HK-2 (cell line): ENCODE data around the gene KRTAP10-4.
"Not testable (repeated sequence)": the region's sequence is repeated elsewhere in the genome, so short reads cannot be mapped to it uniquely, and the experiment has no call there.

Source experiments
- DNase-seq: peaks from one replicate; pipeline ENCODE4 v3.0.0-alpha.2; 2018; ENCODE audit not compliant: unreplicated experiment

Gene KRTAP10-4

DNA sequence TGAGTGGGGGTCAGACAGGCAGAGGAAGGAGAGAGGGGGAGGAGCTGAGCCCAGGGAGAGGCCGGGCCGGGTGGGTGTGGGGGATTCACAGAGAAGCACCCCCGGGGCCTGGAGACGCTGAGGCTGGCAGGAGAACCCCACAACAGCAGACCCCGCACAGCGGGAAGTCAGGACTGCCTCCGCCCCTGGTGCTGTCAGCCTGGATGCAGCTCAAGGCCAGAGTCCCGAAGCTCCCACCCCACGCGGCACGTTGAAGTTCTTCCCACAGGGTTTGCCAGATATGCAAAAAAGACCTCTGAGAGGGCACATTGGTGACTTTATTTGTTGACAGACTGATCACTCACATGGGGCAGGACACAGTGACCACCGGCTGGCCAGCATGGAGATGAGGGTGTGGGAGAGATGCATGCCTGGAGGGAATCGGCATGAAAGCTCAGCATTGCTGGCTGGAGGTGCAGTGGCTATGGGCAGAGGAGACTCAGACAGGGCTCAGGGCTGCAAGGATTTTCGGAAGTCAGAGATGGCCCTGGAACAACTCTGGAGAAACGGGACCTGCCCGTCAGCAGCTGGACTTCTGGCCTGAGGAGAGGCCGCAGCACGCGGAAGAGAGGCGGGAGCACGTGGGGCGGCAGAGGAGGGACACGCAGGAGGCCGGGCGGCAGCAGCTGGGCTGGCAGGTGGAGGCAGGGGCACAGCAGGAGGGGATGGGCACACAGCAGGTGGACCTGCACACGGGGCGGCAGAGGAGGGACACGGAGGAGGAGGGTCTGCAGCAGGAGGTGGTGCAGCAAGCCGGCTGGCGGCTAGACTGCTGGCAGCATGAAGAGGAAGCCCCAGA is 15.8 kb upstream of the KRTAP10-4 start:
- DNase-seq, result no peak

DNA sequence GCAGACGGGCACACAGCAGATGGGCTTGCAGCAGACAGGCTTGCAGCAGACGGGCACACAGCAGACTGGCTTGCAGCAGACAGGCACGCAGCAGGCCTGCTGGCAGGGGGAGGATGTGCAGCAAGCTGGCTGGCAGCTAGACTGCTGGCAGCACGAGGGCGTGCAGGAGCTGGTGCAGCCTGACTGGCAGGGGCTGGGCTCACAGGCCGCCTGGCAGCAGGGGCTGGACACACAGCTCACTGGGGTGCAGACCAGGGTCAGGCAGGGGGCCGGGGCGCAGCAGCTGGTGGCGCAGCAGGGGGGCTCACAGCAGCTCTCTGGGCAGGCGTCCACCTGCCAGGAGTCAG is 15.2 kb upstream of the KRTAP10-4 start:
- not testable (repeated sequence) for DNase-seq

DNA sequence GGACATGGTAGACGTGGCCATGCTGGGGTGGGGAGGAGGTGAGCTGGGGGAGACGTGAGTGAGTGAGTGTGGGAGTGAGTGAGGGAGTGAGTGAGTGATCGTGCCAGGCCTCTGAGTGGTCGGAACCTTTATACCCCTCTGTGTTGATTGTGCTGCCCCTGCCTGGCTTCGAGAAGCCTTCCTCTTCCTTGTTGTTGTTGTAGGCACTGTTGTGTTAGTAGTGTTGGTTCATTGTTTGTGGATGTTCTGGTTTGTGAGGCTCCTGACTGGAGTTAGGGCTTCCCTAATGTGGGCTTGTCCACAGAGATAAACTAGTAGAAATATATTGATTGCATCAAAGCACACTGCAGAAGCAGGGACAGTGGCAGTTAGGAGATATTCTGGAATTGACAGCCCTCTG is 14.8 kb upstream of the KRTAP10-4 start, which contains the start of gene KRTAP10-3:
Gene KRTAP10-3 (minus strand): TSS at position 101 of the 400 bp plus-strand sequence. CDS start 80 bp downstream, at position 21.
- no peak for DNase-seq

DNA sequence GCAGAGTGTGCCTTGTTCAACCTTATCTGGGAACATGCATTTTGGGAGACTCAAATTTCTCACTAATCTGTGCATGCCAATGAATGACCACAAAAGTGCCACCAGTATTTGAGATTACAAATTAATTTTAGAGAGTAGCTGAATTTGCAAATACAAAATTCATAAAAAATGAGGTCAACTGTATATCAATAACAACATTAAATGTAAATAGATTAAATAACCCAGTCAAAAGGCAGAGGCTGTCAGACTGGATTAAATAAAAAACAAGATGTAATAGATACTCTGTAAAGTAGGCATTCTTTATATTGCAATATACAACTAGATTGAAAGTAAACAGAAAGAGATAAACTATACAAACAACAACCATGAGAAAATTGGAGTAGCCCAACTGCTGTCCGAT is 9.4 kb upstream of the KRTAP10-4 start:
- DNase-seq, result no peak

DNA sequence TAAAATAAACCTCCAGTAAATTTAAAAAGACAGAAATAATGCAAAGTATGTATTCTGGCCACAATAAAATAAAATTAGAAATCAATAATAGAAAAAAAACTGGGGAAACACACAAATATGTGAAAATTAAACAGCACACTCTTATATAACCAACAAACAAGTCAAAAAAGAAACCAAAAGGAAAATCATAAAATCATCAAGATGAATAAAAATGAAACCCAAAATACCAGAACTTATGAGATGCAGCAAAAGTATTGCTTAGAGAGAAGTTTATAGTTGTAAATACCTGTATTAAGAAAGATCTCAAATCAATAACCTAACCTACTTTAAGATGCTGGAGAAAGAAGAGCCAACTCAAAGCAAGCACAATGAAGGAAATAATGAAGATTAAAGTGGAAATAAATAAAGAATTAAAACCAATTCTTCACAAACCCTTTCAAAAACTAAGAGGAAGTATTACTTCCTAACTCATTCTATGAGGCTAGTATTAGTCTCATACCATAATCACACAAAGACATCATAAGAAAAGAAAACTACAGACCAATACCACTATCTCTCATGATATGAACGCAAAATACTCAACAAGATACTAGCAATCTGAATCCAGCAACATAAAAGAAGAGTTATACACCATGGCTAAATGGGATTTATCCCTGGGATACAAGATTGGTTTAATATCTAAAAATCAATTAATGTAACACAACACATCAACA is 8.5 kb upstream of the KRTAP10-4 start:
- no peak for DNase-seq

DNA sequence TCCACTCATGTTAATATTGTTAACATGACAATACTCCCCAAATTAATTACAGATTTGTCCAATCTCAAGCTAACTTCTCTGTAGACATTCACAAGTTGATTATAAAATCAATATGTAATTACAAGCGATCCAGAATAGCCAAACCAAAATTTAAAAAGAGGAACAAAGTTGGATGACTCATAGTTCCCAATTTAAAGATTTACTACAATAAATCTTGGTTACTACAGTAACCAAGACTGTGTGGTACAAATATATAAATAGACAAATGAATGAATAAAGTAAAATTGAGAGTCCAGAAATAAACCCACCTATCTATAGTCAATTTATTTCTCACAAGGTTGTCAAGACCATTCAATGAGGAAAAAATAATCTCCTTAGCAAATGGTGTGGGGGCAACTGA is 7.1 kb upstream of the KRTAP10-4 start:
- no peak for DNase-seq

DNA sequence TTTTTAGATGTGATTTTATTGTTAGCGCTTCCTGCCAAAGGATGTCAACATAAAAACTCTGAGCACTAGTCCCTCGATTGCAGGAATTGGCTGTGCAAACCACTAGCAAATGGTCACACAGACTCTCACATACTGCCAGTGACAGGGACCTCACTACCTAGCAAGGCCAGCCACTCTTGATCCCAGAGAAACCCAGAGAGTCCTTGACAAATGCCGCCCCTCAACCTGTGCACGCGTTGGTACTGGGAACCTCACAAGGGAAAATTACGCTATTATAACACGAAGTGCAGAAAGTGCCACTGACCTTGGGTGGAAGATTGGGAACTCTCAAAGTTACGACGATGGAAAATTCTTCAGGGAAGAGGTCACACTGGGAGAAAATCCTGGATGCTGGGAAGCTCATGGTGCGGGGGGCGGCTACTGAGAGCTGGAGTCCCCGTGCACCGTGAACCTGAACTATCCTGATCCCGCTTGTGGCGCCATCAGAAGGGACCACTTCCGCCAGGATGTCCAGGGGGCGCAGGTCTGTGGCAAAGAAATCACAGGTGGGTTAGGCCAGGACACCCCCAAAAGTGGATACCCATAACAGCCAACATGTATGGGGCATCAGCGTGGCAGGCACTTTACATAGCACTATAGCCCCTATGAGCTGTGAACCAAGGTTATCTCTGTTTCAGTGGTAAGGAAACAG is 5.9 kb upstream of the KRTAP10-4 start:
- no peak for DNase-seq

DNA sequence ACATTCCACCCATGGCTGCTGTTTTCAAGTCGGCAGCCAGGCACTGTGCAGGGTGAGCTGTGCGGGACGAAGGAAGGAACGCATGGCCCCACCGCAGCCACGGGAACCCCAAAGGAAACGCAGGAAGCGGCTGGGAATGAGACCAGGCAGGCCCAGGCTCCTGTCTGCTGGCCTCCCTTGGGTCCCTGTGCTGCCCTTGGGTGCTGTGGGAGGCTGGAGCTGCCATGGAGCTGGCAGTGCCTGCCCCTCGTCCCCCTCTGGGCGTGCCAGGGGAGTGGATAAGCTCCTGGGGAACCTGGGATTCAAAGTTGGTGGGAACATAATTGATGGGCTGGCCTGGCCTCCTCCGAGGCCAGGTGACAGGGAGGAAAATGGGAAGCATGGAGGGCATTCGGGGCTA is 5.3 kb upstream of the KRTAP10-4 start:
- DNase-seq, result no peak

DNA sequence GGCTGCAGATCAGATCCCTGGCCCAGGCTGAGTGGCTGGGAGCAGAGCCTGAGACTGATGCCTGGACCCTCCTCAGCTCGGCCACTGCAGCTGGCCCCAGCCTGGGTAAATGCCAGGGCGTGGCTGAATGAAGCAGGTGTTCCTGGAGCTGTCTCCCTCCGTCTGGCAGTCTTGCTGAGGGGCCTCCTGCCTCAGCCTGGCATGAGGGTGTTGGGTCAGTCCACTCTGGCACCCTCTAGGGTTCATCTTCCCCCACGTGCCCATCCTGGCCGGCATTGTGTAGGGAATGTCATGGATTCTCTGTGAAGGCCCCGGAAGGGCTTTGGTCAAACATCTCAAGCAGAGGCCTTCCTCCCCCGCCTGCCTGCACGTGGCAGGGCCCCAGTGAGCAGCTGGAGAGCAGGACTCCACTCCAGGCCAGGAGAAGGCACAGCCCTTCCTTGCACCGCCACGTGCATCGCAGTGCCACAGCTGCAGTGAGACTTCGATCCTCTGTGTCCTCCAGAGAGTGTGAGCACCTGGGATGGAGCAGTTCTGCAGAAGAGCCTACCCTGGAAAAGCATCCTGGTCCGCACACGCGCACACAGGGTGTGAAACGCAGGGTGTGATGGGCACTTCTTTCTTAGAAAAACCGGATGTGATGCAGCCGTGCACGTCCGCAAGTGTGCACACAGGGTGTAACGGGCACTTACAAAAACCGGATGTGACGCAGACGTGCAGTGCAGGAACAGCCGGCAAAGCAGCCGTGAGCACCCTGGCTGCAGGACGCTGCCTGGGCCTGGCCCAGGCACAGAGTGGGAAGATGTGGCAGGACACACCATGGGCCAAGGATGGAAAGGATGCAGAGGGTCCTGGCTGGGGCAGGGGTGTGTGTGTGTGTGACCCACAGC is 4.6 kb upstream of the KRTAP10-4 start:
- no peak for DNase-seq

DNA sequence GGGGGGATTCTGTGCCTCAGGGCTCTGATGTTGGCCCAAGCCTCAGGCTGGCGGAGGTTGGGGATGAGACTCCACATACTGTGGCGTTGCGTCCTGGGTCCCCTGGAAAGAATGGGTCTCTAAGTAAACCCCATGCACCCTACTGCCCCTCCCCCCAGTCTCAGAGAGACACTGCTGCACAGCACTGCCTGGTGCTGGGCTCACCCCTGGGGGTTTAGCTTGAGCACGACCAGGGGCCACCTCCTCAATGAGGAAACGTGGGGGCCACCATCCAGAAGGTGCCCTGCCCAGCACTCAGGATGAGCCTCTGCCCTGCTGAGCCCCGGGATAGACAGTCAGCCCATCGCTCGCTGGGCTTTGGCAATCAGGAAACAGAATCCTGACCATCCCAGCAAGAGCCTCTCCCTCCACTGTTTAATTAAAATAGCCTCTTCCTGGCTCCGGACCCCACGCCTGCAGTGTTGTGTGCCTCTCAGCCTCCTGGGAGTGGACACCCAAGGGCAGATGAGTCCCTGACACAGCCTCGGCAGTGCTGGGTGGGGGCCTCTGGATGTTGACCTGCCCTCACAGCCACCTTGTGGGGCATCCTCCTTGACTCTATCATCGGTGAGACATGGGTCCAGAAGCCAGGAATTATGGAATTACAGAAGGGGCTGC is 3.5 kb upstream of the KRTAP10-4 start:
- DNase-seq, result no peak

DNA sequence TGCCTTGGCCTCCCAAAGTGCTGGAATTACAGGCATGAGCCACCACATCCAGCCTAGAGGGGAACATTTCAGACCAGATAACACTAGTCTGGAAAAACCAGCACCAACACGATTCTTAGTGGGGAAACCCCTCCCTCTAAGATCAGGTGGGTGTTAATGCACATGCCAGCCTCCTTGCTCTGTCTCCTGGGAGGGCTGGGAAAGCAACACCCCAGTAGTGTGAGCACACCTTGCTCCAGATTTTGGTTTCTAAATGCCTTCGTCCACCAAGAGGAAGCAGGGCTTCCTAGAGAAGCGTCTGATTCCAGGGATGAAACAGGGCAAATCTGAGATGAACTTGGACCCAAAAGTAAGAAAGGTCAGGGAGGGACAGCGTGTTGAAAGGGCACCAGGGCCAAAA is 2.2 kb upstream of the KRTAP10-4 start:
- no peak for DNase-seq

DNA sequence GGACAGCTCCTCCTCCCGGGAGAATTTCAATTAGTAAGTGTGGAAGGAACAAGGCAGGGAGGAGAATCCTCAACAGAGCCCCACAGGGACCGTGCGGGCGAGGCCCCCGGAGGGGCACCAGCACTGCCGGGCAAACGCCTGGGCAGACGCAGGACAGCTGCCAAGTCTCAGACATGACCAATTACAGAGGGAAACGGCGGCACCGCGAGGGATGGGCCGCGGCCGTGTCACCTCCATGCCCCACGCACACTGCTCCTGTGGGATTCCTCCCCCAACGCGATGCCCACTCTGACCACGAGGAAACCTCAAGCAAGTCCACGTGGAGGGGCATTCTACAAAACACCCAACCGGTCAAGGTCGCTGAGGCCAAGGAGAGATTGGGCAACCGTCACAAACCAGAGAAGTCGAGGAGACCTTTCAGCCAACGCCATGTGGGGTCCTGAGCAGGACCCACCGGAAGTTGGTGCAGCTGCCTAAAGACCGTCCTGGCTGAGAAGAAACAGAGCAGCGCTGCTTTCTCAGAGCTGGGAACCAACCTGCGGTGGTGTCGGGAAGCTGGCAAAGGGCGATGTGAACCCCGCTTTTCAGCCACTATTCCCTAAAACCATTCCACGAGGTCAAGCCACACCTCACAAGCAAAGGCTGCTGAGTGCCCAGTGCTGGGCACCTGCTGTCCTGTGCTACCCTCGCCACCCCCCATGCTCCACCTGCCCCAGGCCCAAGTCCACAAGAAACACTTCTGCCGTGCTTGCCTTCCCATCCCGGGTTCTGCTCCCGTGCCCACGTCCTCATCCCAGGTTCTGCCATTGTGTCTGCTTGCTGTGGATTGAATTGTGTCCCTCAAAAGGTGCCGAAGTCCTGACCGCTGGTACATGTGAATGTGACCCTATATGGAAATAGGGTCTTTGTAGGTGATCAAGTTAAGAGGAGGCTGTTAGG is 1.4 kb upstream of the KRTAP10-4 start:
- DNase-seq, result no peak

DNA sequence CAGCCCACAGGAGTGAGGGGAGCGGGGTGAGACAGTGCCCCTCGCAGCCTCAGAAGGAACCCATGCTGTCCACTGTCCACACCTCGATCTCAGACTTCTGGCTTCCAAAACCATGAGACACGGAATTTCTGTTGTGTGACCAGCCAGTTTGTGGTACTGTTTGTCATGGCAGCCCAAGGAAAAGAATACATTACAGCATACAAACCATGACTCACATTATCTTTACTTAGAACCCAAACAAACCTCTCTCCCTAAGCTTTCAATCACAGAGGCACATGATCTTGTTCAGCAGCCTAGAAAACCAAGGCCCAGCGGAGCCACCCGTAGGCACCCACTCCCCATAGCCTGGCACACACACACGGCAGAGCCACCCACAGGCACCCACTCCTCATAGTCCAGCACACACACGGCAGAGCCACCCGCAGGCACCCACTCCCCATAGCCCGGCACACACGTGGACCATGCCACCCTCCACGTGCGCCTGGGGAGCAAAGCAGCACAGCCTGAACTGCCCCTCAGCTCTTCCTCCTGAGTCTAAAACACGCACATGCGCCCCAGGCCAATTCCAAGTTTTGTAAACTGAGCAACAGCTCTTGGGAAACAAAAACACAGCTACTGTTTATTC is 458 bp upstream of the KRTAP10-4 start:
- DNase-seq, result no peak

DNA sequence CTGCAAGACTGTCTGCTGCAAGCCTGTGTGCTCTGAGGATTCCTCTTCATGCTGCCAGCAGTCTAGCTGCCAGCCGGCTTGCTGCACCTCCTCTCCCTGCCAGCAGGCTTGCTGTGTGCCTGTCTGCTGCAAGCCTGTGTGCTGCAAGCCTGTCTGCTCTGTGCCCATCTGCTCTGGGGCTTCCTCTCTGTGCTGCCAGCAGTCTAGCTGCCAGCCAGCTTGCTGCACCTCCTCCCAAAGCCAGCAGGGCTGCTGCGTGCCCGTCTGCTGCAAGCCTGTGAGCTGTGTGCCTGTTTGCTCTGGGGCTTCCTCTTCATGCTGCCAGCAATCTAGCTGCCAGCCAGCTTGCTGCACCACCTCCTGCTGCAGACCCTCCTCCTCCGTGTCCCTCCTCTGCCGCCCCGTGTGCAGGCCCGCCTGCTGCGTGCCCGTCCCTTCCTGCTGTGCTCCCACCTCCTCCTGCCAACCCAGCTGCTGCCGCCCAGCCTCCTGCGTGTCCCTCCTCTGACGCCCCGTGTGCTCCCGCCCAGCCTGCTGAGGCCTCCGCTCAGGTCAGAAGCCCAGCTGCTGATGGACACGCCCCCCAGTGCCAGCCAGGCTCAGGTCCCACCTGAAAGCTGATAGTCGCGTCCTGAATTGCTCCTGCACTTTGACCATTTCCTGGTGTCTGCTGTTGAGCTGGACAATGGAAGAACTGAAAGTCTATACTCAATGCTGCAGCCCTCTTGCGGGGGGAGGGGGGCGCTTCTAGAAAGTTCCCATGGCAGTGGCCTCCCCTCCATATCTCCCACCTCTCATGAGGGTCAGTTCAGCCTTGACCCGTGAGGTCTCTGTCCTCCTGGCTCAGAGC is 1.2 kb downstream of the KRTAP10-4 start:
- no peak for DNase-seq

DNA sequence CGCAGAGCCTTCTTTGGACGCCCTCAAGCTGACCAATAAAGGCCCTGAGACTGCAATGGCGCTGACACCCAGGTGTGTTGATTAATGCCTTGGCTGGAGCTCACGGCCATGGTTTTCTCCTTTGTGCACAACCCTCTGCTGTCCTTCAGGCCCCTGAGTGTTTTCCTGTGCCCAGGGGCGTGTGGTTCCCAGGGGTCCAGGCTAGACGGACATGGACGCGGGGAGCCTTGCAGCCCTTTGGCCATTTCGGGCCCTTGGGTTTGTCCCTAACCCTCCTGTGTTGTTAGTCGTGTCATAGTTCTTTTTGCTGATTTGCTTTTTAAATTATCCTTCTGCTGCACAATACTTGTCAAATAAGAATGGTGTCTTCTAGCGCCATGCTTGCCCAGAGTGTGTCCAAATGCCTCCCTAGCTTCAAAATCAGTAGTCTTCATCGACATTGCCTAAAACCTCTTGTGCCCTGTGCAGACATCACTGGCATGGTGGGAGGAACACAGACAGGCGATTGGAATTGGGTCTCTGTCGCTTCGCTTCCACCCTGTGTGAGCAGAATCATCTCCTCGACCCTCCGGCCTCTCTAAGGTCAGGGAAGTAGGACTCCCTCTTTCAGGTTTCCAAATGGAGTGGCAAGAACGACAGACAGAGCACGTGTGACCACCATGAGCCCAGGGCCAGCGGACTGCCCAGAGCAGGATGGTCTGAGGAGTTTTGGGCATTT is 1.9 kb downstream of the KRTAP10-4 start:
- DNase-seq, result no peak

DNA sequence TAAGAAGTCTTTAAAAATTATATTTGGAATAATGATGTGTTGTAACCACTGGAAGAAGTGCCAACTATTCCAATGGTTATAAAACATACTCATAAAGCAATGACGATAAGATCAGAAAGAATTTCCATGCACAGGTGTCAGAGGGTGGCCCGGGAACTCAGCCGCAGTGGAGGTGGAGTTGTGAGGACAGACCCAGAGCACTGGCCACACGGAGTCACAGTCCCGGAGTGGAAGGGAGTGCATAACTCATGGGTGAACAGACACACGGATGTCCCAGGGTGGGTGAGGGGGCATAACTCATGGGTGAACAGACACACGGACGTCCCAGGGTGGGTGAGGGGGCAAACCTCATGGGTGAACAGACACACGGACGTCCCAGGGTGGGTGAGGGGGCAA is 2.5 kb downstream of the KRTAP10-4 start:
- no peak for DNase-seq

DNA sequence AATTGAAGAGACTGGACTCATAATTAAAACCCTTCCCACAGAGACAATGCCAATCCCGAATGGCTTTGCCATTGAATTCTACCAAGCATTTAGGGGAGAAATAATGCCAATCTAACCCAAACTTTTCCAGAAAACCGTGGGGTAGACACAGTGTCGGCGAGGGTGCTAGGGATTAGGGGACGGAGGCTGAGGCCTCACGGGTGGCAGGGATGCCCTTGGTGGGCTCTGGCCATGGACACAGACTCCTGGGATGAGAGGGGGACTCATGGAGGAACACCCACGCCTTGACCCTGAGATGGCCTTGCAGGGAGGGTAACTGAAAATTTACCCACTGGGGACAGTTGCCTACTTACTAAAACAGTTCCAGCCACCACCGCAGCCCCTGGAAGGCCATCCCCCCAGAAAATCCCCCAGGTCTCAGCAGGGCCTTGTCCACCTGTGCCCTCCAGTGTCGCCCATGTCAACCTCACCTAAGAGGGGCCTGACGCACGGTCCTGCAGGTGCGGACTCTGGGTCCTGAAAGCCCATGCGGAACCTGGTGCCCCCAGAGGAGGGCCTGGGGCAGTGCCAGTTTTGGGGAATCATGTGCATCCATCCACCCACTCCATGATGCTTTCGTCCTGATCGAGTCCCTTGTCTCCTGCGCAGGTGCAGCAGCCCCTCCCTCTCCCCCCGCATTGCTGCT is 5.0 kb downstream of the KRTAP10-4 start:
- no peak for DNase-seq
